Measurements from ENCODE around the gene ARMC7.

Gene ARMC7

GRCh38 chr17:75078284-75079022 lies 31.3 kb upstream of the ARMC7 start:
- DNase-seq: no peak

- no peak for DNase-seq
Observed at GRCh38 chr17:75079023-75079373, 30.8 kb upstream of the ARMC7 start.

DNA sequence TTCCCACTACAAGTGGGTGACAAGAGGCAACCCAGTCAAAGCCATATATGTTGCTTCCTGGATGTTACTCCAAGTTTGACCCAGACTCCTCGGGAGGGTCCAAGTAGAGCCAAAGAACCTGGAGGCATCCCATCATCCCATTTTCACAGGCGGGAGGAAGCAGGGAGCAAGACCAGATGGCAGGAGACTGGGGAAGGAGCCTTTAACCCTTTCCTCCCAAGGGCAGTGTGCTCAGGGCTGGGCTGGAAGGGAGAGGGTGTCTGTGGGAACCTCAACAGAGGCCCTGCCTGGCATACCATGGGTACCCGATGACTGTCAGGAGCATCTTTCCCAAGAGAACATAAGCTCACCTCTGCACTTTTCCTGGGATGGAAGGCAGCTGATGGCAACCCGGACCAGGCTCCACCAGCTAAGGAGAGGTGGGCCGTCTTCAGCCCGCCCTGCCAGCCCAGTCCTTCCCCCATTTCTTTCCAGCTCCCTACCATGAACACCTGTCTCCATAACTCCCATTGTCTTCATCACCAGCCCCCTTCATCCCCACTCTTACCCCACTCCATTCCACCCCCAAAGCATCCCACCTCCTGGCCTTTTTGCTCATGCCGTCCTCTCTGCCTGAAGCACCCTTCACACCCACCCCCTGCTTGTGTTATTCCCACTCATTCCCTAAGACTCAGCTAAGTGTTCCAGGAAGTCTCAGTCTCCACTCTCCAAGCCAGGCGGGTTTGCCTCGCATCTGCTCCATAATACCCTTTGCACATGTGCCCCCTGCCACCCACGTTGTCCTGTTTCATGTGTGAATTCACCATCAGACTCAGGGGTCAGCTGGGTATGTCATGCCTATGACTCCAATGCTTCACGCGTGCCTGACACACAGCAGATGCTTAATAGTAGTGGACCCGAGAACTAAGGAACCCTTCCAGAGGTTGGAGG lies 27.9 kb upstream of the ARMC7 start:
- no peak for DNase-seq

DNA sequence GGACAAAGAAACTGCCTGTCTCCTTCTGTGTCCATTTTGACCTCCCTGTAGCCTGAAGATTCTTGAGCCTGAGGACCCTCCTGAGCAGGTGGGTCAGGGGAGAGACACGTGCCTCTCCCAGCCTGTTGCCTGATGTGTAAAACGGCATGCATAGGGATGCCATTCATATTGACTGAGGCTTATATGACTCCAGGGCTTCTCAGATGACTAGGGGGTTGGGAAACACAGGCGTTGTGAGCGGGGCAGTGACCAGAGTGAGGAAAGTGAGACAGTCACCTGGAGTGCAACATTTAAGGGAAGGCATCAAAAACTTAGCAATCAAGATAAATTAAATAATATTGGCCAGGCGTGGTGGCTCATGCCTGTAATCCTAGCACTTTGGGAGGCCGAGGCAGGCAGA lies 27.1 kb upstream of the ARMC7 start:
- DNase-seq: no peak

DNA sequence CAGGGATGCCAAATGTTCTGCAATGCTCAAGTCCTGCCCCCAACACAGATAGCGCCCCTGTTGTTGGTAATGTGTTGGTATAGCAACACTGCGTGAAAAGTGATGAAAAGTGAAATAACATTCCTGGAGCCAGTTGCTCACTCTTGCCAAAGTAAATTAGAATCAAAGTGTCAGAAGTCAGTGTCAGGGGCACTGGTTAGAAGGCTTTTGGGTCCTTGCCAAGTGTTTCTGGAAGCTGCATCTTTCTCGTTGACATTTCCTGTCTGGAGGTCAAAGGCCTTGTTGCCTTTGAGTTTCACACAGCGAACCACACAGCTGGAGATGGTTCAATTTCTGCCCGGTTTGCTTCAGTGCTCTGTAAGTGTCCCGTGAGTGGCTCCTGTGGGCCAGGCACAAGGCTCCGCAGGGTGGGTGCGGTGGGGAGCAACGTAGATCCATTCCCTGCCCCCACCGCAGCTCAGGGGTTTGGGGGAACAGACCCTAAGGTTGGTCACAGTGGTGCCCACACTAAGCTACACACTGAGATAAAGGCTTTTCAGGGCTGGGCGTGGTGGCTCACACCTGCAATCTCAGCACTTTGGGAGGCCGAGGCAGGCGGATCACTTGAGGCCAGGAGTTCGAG lies 25.6 kb upstream of the ARMC7 start:
- no peak for DNase-seq

DNA sequence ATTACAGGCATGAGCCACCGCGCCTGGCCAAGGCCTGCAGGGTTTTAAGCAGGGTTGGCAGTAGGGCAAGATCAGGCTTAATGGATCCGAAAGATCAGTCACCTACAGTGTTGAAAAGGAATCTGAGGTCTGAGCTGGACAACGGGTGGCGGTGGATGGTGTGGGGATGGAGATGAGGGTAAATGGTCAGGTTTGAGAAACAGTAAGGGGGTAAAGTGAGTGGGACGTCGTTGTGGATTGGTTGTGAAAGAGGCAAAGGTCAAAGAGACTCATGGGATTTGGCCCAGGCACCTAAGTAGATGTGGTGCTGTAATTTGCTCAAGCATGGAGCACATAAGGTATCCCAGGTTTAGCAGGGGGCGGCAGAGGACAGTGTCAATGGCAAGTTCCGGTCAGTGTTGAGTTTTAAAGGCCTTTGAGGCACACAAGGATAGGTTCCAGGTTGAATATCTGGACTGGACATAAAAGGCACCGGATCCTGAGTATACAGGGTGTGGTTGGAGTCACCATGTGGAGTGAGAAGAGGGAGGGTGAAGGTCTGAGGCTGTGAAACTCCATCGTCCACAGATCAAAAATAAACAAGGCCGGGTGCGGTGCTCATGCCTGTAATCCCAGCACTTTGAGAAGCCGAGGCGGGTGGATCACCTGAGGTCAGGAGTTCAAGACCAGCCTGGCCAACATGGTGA lies 23.1 kb upstream of the ARMC7 start:
- DNase-seq: no peak

GRCh38 chr17:75087182-75087557 lies 22.6 kb upstream of the ARMC7 start:
- no peak for DNase-seq

DNA sequence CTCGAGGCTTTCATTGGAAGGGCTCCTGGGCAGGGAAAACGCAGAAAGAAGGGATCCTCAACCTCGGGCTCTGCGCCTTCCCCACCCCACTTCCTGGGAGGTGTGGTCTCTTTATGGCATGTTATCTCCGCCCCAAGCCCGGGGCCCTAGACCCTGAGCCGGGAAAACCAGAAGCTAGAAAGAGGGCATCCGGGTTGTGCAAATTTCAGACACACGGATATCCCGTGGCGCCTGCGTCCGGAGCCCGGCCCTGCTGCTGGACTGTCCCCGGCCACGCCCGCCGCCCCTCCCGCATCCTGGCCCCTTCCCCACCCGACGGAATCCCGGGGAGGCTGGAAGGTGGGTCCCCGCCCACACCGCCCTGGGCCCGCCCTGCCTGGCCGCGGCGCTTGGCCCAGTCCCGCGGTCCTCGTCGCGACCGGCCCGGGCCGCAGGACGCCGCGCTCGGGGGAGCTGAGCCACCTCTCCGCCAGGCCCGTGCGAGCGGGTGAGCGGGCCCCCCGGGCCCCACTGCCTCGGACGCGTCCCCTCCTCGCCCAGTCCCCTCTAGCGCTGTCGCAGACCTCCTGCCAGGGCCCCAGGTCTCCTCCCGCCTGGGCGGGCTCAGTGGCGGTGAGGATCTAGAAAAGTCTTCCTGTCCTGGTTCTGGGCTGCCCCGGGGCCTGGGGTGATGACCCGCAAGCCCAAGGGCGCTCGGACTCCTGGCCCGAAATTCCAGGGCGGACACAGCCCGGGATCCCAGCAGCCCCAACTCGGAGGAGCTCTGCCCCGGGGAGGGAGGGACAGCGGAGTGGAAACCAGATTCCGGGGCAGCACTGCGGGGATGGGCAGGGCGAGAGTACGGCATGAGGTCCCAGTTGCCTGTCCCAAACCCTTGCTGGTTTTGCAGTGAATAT lies 22.0 kb upstream of the ARMC7 start, which contains the start of gene SLC16A5:
SLC16A5 (plus strand) TSS at position 397 of the 896 bp plus-strand sequence. CDS start 5,683 bp downstream, outside the sequence.
- peak; percentile 85 for DNase-seq

DNA sequence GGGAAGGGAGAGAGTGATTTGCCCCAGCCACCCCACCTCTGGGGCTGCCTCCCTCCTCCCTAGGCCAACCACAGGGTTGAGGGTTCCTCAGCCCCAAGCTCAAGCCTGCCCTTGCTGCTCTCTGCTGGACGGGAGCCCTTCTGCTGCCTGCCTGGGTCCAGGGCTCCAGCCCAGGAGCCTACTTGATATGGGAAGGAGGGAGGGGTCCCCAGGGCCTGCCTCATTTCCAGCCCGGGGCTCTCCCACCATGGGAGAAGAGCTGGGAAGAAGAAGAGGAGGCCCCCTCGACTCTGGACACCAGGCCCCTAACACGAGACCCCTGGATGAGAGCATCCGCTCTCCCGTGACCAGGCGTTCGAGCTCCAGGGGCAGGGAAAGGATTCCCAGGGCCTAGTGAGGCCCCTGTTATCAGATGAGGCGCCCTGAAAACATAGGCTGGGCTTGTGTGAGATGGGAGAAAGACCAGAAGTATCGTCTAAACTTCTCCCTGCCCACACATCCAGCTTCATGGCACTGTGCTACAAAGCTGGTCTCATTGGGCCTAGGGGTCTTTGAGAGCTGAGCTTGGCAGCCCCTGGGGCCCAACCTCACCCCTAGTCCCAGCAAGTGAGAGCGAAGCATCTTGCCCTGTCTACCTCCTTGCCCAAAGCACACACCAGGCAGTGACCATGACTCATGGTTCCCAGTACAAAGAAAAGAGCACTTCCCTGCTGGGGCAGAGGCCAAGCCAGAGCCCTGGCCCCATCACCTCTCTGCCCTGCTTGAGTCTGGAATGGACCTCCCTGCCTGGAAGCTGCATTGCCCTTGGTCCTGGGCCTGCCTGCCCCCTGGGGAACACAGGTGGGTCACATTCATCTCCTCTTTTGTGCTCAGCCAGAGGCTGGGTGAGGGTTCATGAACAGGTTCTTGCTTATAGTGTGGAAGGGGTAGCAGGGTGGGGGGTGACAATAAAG lies 21.0 kb upstream of the ARMC7 start:
- DNase-seq: no peak

DNA sequence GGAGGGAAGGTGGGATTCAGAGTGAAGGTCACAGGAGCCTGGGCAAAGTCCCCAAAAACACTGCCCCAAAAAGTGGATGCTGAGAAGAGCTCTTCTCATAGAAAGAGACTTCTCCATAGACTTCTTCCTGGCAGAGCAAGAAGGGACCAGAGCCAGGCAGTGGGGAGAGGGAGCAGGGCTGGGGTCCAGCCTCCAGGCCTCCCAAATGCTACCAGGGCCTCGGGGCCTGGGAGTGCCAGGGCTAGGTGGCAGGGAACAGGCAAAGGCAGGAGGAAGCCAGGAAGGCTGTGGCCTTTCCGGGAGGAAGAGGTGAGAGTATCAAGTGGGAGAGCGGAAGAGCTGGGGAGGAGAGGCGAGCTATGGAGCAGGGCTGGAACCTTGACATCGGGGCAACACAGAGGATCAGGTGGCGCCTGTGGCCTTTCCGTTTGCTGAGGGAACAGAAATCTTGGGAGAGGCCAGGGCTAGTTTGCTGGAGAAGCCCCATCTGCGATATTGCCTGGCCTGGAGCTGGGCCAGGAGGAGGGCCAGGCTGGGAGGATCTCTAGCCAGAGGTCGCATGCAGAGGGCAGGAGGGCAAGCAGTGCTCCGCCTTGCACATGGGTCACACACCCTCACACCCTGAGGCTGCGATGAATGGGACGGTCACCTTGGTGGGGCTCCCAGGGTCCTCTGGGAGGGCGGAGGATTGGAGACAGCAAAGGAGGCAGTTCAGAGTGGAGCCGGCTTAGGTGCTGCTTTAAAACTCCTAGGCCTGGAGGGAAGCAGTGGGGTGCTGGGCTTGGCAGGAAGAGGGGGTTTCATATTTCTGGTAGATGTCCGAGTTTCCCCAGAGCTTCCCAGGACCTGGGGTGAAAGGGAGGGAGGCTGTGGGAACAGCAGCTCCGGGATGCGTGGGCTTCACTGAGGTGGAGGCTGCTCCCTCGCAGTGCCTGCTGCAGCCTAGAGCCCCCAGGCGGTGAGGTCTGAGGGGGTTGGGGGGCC lies 18.6 kb upstream of the ARMC7 start:
- DNase-seq: peak; percentile 52

DNA sequence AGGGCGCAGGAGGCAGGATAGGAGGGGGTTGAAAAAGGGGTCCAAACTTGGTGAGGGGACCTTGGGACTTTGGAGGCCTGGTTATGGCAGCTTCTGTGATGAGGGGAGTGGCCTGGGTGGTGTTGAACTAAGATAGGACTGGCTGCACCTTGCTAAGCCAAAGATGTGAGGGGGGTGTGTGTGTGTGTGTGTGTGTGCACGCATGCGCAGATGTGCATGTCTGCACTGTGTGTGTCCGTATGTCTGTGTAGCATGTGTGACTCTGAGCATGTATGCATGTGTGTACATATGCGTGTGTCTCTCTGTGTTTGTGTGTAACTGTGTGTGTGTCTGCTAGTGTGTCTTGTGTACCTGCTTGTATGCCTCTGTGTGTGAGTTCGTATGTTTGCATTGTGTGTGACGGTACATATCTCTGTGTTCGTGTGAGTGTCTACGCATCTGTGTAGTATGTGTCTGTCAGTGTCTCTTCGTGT lies 17.9 kb upstream of the ARMC7 start:
- peak; percentile 65 for DNase-seq

DNA sequence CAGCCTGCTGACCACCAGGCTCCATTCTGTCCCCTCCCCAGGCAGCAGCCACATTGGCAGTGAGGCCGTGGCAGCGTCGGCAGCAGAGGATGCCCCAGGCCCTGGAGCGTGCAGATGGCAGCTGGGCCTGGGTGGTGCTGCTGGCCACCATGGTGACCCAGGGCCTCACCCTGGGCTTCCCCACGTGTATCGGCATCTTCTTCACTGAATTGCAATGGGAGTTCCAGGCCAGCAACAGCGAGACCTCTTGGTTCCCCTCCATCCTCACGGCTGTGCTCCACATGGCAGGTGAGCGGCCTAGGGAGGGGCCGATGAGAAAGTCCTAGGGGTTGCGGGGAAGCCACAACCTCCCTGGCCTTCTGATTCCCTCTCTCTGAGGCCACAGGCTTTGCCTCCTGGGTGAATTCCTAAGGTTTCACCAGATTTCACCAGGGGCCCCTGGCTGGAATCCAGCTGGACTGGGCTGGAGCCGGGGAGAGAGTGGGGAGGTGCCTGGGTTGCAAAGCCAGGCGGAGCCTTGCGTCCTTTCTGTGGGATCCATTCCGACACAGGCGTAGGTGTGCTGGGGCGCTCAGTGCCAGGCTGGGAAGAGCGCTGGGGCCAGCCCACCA lies 16.1 kb upstream of the ARMC7 start:
- DNase-seq: no peak

GRCh38 chr17:75094871-75095399 lies 14.8 kb upstream of the ARMC7 start:
- DNase-seq: no peak

GRCh38 chr17:75096082-75096625 lies 13.6 kb upstream of the ARMC7 start:
- peak; percentile 96 for DNase-seq

GRCh38 chr17:75097865-75098264 lies 11.9 kb upstream of the ARMC7 start:
- no peak for DNase-seq

DNA sequence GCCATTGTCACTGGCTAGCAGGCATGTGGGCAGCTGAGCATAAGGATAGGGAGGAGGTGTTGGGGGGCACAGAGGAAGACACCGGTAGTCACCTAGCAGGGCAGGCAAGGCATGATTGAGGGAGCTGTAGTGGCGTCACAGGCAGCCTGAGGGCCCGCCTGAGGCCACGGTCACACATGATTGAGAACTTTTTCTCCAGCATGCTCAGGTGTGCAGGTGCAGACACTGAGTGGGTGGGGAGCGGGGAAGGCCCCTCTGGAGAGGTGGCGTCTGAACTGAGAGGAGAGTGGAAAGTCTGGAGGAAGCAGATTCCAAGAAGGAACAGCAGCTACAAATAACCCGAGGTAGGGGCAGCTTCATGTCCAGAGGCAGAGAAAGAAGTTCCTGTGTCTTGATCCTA lies 10.9 kb upstream of the ARMC7 start:
- DNase-seq: no peak

GRCh38 chr17:75099881-75100595 lies 9.7 kb upstream of the ARMC7 start:
- DNase-seq: no peak

DNA sequence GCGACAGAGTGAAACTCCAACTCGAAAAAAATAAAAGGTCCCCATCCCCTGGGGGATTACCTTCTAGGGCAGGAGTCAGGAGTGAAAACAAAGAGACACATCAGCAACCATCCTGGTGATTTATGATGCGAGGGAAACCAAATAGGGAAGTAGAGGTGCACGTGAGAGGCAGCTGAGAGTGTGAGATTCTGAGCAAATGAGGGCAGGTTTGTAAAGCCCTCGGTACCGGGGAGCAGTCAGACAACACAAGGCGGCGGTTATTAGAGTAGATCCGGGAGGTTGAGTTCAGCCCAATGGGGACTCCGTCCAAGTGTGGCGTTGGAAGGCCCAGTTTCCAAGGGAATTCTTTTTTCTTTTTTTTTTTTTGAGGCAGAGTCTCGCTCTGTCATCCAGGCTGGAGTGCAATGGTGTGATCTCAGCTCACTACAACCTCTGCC lies 7.4 kb upstream of the ARMC7 start:
- peak; percentile 50 for DNase-seq
